ENCODE data around the gene KRT222.

DNA sequence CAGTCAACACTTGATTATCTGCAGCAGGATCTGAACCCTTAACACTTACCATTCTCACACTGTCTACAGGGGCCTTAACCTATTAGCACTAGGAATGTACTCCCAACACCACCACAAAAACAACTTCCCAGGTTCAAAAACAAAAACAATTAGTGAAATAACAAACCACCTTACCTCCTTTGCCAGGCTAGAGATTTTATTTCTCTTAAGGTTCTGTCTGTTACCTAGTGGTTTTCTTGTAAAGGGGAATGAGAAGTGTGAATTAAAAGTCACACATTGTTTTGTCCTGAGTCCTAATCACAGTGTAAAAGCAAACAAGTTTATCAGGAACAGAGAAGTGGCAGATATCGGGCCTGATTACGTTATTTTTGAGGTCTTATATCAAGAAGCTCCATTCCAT is 27.0 kb downstream of the KRT222 start:
- no peak for TF ChIP-seq ESRRG (CRISPR knock-in tag; IDR thresholded peaks at IDR 0.05)
- no peak for TF ChIP-seq ARNTL (CRISPR knock-in tag; IDR thresholded peaks at IDR 0.05; ENCODE audit: borderline replicate concordance, low read depth)
- TF ChIP-seq ZNF70 (CRISPR knock-in tag; IDR thresholded peaks at IDR 0.05): no peak
- TF ChIP-seq ZFP3 (CRISPR knock-in tag; IDR thresholded peaks at IDR 0.05): no peak
- TF ChIP-seq RARB (CRISPR knock-in tag; IDR thresholded peaks at IDR 0.05): no peak
- TF ChIP-seq, protein P1, sequence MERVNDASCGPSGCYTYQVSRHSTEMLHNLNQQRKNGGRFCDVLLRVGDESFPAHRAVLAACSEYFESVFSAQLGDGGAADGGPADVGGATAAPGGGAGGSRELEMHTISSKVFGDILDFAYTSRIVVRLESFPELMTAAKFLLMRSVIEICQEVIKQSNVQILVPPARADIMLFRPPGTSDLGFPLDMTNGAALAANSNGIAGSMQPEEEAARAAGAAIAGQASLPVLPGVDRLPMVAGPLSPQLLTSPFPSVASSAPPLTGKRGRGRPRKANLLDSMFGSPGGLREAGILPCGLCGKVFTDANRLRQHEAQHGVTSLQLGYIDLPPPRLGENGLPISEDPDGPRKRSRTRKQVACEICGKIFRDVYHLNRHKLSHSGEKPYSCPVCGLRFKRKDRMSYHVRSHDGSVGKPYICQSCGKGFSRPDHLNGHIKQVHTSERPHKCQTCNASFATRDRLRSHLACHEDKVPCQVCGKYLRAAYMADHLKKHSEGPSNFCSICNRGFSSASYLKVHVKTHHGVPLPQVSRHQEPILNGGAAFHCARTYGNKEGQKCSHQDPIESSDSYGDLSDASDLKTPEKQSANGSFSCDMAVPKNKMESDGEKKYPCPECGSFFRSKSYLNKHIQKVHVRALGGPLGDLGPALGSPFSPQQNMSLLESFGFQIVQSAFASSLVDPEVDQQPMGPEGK (CRISPR knock-in tag; IDR thresholded peaks at IDR 0.05; ENCODE audit: borderline replicate concordance): no peak
- TF ChIP-seq ZNF8 (CRISPR knock-in tag; IDR thresholded peaks at IDR 0.05): no peak
- no peak for TF ChIP-seq GLIS3 (CRISPR knock-in tag; IDR thresholded peaks at IDR 0.05)
